Liver (tissue), 9 donors: ENCODE data around the gene SLC37A2. TPM values are rescaled to one million over a fixed set of nuclear protein-coding genes. Genes with fewer than 3 reads are reported as not detected.

ENCODE experiments used
- DNase-seq: peaks from one replicate; pipeline ENCODE4 v3.0.0-alpha.2; 2017; ENCODE audit warnings: low spot score
- H3K27ac ChIP-seq, 2 donors: one replicate each; pipeline ENCODE4 v1.7.0; 2013; ENCODE audit warnings: inconsistent platforms in 2 of 2, low read length in 2 of 2, control low read depth in 1 of 2, low read depth in 1 of 2, mild to moderate bottlenecking in 1 of 2
- H3K27me3 ChIP-seq, 4 donors: one replicate each; pipeline versions ENCODE4 v1.6.1 to v1.7.0; 2013; ENCODE audit warnings: low read length in 3 of 4, inconsistent platforms in 1 of 4, mild to moderate bottlenecking in 1 of 4, moderate library complexity in 1 of 4; ENCODE audit not compliant: control insufficient read depth in 4 of 4, insufficient read depth in 4 of 4
- H3K36me3 ChIP-seq, 4 donors: one replicate each; pipeline versions ENCODE4 v1.6.1 to v1.7.0; 2013; ENCODE audit warnings: low read length in 3 of 4, mild to moderate bottlenecking in 3 of 4, low read depth in 1 of 4, moderate library complexity in 1 of 4; ENCODE audit not compliant: control insufficient read depth in 4 of 4, insufficient read depth in 3 of 4
- H3K4me1 ChIP-seq, 4 donors: one replicate each; pipeline versions ENCODE4 v1.6.1 to v1.7.0; 2013; ENCODE audit warnings: low read length in 3 of 4, mild to moderate bottlenecking in 3 of 4, moderate library complexity in 1 of 4; ENCODE audit not compliant: control insufficient read depth in 4 of 4, insufficient read depth in 4 of 4
- H3K4me3 ChIP-seq, 3 donors: one replicate each; pipeline versions ENCODE4 v1.6.1 to v1.7.0; 2013; ENCODE audit warnings: low read length in 3 of 3, control low read depth in 1 of 3, low read depth in 1 of 3, mild to moderate bottlenecking in 1 of 3
- H3K9ac ChIP-seq, 2 donors: one replicate each; pipeline ENCODE4 v1.7.0; 2013; ENCODE audit warnings: low read length in 2 of 2, mild to moderate bottlenecking in 2 of 2, moderate library complexity in 2 of 2, control low read depth in 1 of 2, low read depth in 1 of 2
- H3K9me3 ChIP-seq, 4 donors: one replicate each; pipeline versions ENCODE4 v1.6.1 to v1.7.0; 2013; ENCODE audit warnings: low read length in 3 of 4; ENCODE audit not compliant: control insufficient read depth in 4 of 4
- CTCF ChIP-seq: fragments of 150-350 bp; IDR thresholded peaks from 2 replicates; pipeline ENCODE4 v1.5.1; 2017; ENCODE audit warnings: improper control_type of control experiment, low read depth, low read length; ENCODE audit not compliant: missing input control
- EGR1 ChIP-seq, 2 donors: IDR thresholded peaks; 2 replicates each; pipeline ENCODE4 v1.6.1; 2016 to 2018; ENCODE audit warnings: antibody characterized with exemption in 2 of 2, low read depth in 2 of 2
- FOXA1 ChIP-seq: IDR thresholded peaks from 2 replicates; pipeline ENCODE4 v1.6.1; 2016; ENCODE audit warnings: antibody characterized with exemption
- FOXA2 ChIP-seq: IDR thresholded peaks from 2 replicates; pipeline ENCODE4 v1.6.1; 2016; ENCODE audit warnings: antibody characterized with exemption
- GABPA ChIP-seq, 2 donors: IDR thresholded peaks in 1 of 2; conservative IDR thresholded peaks in 1 of 2; 2 replicates each; pipeline ENCODE4 v1.6.1; 2016; ENCODE audit warnings: antibody characterized with exemption in 2 of 2, mild to moderate bottlenecking in 1 of 2, moderate library complexity in 1 of 2
- HNF4A ChIP-seq, 2 donors: conservative IDR thresholded peaks; 2 replicates each; pipeline ENCODE4 v1.6.1; 2016; ENCODE audit warnings: antibody characterized with exemption in 2 of 2, mild to moderate bottlenecking in 2 of 2
- HNF4G ChIP-seq: IDR thresholded peaks from 2 replicates; pipeline ENCODE4 v1.6.1; 2016; ENCODE audit warnings: antibody characterized with exemption
- JUND ChIP-seq, 2 donors: IDR thresholded peaks; 2 replicates each; pipeline ENCODE4 v1.6.1; 2016; ENCODE audit warnings: antibody characterized with exemption in 2 of 2
- MAX ChIP-seq: IDR thresholded peaks from 2 replicates; pipeline ENCODE4 v1.6.1; 2016; ENCODE audit warnings: antibody characterized with exemption
- NR2F2 ChIP-seq: IDR thresholded peaks from 2 replicates; pipeline ENCODE4 v1.6.1; 2016; ENCODE audit warnings: antibody characterized with exemption
- RAD21 ChIP-seq, 2 donors: IDR thresholded peaks; 2 replicates each; pipeline ENCODE4 v1.6.1; 2016; ENCODE audit warnings: antibody characterized with exemption in 2 of 2, mild to moderate bottlenecking in 2 of 2
- RXRA ChIP-seq, 2 donors: IDR thresholded peaks; 2 replicates each; pipeline ENCODE4 v1.6.1; 2017 to 2018; ENCODE audit warnings: antibody characterized with exemption in 2 of 2, mild to moderate bottlenecking in 1 of 2
- SP1 ChIP-seq: IDR thresholded peaks from 2 replicates; pipeline ENCODE4 v1.6.1; 2018; ENCODE audit warnings: antibody characterized with exemption, mild to moderate bottlenecking
- TAF1 ChIP-seq: conservative IDR thresholded peaks from 2 replicates; pipeline ENCODE4 v1.6.1; 2016; ENCODE audit warnings: antibody characterized with exemption, mild to moderate bottlenecking
- YY1 ChIP-seq: IDR thresholded peaks from 2 replicates; pipeline ENCODE4 v1.6.1; 2016; ENCODE audit warnings: antibody characterized with exemption, mild to moderate bottlenecking
- WGBS: extraction: QIAGEN DNeasy Blood & Tissue Kit; methylation state at CpG from one replicate; pipeline ENCODE4 v1.1.7; 2013; 5-methylcytosine and 5-hydroxymethylcytosine counted together
- polyA plus RNA-seq, 2 donors: library from polyadenylated mRNA; stranded (reverse) in 1 of 2; unstranded in 1 of 2; fragments of 200-250 nt in 1 of 2; fragments of >200 nt in 1 of 2; fragmentation: Nextera tagmentation in 1 of 2; extraction: Ambion mirVana in 1 of 2; gene quantifications; one replicate each; pipeline versions ENCODE4 v1.2.1 to v1.2.3, GENCODE V29; 2013 to 2015
- total RNA-seq, 2 donors: library from RNA; depleted of rRNA; stranded (reverse); fragments of >200 nt; gene quantifications; one replicate each; pipeline ENCODE4 v1.2.3, GENCODE V29; 2014
- TF ChIP-seq, protein P1 (sequence below): IDR thresholded peaks from 2 replicates; pipeline ENCODE4 v1.6.1; 2016; ENCODE audit warnings: antibody characterized with exemption
- TF ChIP-seq, protein P2 (sequence below): IDR thresholded peaks from 2 replicates; pipeline ENCODE4 v1.6.1; 2016; ENCODE audit warnings: antibody characterized with exemption, mild to moderate bottlenecking
- TF ChIP-seq, protein P3 (sequence below): IDR thresholded peaks from 2 replicates; pipeline ENCODE4 v1.6.1; 2016; ENCODE audit warnings: antibody characterized with exemption
- donor health status: healthy.
- donor health status: healthy.
- donor health status: healthy.
- donor health status: healthy.
- donor health status: healthy.

Gene SLC37A2
- total and polyA plus RNA-seq, 4 donors, result 0.51 to 12.3 (median 5.6) TPM

GRCh38 chr11:125105926-125106325 lies 42.8 kb downstream of the SLC37A2 start:
- H3K27me3 ChIP-seq, result no peaks in the 10 kb centered on the region
- peaks cover 0 to under 1% (median 0%) of the 10 kb centered on the region in 4 donors for H3K36me3 ChIP-seq
- peaks cover 0 to 7% (median 6%) of the 10 kb centered on the region in 4 donors for H3K4me1 ChIP-seq
- TF ChIP-seq FOXA2, result no peak
- no peak for TF ChIP-seq YY1
- TF ChIP-seq EGR1 (IDR thresholded peaks at IDR 0.05; ENCODE audit: low read depth in 2 of 2), result no peak
- no peak for TF ChIP-seq TAF1
- TF ChIP-seq, protein P1, sequence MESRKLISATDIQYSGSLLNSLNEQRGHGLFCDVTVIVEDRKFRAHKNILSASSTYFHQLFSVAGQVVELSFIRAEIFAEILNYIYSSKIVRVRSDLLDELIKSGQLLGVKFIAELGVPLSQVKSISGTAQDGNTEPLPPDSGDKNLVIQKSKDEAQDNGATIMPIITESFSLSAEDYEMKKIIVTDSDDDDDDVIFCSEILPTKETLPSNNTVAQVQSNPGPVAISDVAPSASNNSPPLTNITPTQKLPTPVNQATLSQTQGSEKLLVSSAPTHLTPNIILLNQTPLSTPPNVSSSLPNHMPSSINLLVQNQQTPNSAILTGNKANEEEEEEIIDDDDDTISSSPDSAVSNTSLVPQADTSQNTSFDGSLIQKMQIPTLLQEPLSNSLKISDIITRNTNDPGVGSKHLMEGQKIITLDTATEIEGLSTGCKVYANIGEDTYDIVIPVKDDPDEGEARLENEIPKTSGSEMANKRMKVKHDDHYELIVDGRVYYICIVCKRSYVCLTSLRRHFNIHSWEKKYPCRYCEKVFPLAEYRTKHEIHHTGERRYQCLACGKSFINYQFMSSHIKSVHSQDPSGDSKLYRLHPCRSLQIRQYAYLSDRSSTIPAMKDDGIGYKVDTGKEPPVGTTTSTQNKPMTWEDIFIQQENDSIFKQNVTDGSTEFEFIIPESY, result no peak
- TF ChIP-seq JUND (IDR thresholded peaks at IDR 0.05), result no peak
- H3K9me3 ChIP-seq, result no peaks in the 10 kb centered on the region
- no peak overlapping the region for H3K9ac ChIP-seq
- WGBS, result 63% methylated on average over 1 of the region's 1 CpG
- DNase-seq, result no peak
- H3K27ac ChIP-seq, result no peak overlapping the region
- no peak overlapping the region for H3K4me3 ChIP-seq

- H3K4me3 ChIP-seq, result no peak overlapping the region
- TF ChIP-seq SP1, result no peak
- no peak for TF ChIP-seq CTCF
- TF ChIP-seq NR2F2, result no peak
- no peak for TF ChIP-seq YY1
- DNase-seq, result no peak
- no peaks in the 10 kb centered on the region for H3K36me3 ChIP-seq
- H3K4me1 ChIP-seq, result peaks cover 3 to 14% (median 12%) of the 10 kb centered on the region in 4 donors
- H3K9ac ChIP-seq, result no peak overlapping the region
- 88% methylated on average over 3 of the region's 3 CpGs for WGBS
- H3K27ac ChIP-seq, result no peak overlapping the region
- H3K9me3 ChIP-seq, result no peaks in the 10 kb centered on the region
- no peaks in the 10 kb centered on the region for H3K27me3 ChIP-seq
These were observed 45.4 kb downstream of the SLC37A2 start for GRCh38 chr11:125108469-125108868.

- 52% methylated on average over 4 of the region's 4 CpGs for WGBS
- no peaks in the 10 kb centered on the region for H3K9me3 ChIP-seq
- no peaks in the 10 kb centered on the region for H3K36me3 ChIP-seq
- DNase-seq, result no peak
- peaks cover 3 to 14% (median 12%) of the 10 kb centered on the region in 4 donors for H3K4me1 ChIP-seq
- peak overlapping the region in 1 of 3 donors; percentile 69 for H3K4me3 ChIP-seq
- H3K9ac ChIP-seq, result peak overlapping the region in 1 of 2 donors; percentile 89
- no peak overlapping the region for H3K27ac ChIP-seq
- no peaks in the 10 kb centered on the region for H3K27me3 ChIP-seq
- TF ChIP-seq GABPA (IDR thresholded peaks at IDR 0.05 in 1 of 2, conservative IDR thresholded peaks at IDR 0.05 in 1 of 2) (no peak), YY1 (no peak), SP1 (no peak), RAD21 (IDR thresholded peaks at IDR 0.05) (no peak), CTCF (no peak), FOXA1 (no peak), MAX (no peak), JUND (IDR thresholded peaks at IDR 0.05) (no peak), HNF4A (conservative IDR thresholded peaks at IDR 0.05) (no peak), HNF4G (no peak), TAF1 (no peak), EGR1 (IDR thresholded peaks at IDR 0.05; ENCODE audit: low read depth in 2 of 2) (no peak), FOXA2 (no peak), RXRA (IDR thresholded peaks at IDR 0.05) (no peak)
- TF ChIP-seq, protein P2, sequence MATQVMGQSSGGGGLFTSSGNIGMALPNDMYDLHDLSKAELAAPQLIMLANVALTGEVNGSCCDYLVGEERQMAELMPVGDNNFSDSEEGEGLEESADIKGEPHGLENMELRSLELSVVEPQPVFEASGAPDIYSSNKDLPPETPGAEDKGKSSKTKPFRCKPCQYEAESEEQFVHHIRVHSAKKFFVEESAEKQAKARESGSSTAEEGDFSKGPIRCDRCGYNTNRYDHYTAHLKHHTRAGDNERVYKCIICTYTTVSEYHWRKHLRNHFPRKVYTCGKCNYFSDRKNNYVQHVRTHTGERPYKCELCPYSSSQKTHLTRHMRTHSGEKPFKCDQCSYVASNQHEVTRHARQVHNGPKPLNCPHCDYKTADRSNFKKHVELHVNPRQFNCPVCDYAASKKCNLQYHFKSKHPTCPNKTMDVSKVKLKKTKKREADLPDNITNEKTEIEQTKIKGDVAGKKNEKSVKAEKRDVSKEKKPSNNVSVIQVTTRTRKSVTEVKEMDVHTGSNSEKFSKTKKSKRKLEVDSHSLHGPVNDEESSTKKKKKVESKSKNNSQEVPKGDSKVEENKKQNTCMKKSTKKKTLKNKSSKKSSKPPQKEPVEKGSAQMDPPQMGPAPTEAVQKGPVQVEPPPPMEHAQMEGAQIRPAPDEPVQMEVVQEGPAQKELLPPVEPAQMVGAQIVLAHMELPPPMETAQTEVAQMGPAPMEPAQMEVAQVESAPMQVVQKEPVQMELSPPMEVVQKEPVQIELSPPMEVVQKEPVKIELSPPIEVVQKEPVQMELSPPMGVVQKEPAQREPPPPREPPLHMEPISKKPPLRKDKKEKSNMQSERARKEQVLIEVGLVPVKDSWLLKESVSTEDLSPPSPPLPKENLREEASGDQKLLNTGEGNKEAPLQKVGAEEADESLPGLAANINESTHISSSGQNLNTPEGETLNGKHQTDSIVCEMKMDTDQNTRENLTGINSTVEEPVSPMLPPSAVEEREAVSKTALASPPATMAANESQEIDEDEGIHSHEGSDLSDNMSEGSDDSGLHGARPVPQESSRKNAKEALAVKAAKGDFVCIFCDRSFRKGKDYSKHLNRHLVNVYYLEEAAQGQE, result no peak
- TF ChIP-seq, protein P3, sequence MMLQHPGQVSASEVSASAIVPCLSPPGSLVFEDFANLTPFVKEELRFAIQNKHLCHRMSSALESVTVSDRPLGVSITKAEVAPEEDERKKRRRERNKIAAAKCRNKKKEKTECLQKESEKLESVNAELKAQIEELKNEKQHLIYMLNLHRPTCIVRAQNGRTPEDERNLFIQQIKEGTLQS, result no peak
These were observed 47.4 kb downstream of the SLC37A2 start for GRCh38 chr11:125110506-125110905.
